IPS-18c (cell line): Measurements from ENCODE around the gene PCDH11X.
A peak's percentile ranks its signal among the peaks of the same experiment; 100 is the strongest.
"Not testable (repeated sequence)": the region's sequence is repeated elsewhere in the genome, so short reads cannot be mapped to it uniquely, and the experiment has no call there.

Experiments used
- H3K4me3 ChIP-seq: 2 replicates; pipeline ENCODE4 v1.7.0; 2013; ENCODE audit warnings: low read depth, mild to moderate bottlenecking, low read length, moderate library complexity; ENCODE audit not compliant: insufficient read depth
- H3K9me3 ChIP-seq: one replicate; pipeline ENCODE4 v1.6.1; 2013; ENCODE audit warnings: mild to moderate bottlenecking, low read length, moderate library complexity; ENCODE audit not compliant: control insufficient read depth, insufficient read depth

The PCDH11X gene, protein sequence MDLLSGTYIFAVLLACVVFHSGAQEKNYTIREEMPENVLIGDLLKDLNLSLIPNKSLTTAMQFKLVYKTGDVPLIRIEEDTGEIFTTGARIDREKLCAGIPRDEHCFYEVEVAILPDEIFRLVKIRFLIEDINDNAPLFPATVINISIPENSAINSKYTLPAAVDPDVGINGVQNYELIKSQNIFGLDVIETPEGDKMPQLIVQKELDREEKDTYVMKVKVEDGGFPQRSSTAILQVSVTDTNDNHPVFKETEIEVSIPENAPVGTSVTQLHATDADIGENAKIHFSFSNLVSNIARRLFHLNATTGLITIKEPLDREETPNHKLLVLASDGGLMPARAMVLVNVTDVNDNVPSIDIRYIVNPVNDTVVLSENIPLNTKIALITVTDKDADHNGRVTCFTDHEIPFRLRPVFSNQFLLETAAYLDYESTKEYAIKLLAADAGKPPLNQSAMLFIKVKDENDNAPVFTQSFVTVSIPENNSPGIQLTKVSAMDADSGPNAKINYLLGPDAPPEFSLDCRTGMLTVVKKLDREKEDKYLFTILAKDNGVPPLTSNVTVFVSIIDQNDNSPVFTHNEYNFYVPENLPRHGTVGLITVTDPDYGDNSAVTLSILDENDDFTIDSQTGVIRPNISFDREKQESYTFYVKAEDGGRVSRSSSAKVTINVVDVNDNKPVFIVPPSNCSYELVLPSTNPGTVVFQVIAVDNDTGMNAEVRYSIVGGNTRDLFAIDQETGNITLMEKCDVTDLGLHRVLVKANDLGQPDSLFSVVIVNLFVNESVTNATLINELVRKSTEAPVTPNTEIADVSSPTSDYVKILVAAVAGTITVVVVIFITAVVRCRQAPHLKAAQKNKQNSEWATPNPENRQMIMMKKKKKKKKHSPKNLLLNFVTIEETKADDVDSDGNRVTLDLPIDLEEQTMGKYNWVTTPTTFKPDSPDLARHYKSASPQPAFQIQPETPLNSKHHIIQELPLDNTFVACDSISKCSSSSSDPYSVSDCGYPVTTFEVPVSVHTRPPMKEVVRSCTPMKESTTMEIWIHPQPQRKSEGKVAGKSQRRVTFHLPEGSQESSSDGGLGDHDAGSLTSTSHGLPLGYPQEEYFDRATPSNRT (N-terminal part only)

GRCh38 chrX:91779135-91779534 is at the start of gene PCDH11X:
PCDH11X (plus strand) TSS chrX:91779375; CDS start chrX:91835505, 56,130 bp downstream.
- H3K4me3 ChIP-seq: peak within 1 kb of the TSS; percentile 58
- not testable (repeated sequence) for H3K9me3 ChIP-seq

DNA sequence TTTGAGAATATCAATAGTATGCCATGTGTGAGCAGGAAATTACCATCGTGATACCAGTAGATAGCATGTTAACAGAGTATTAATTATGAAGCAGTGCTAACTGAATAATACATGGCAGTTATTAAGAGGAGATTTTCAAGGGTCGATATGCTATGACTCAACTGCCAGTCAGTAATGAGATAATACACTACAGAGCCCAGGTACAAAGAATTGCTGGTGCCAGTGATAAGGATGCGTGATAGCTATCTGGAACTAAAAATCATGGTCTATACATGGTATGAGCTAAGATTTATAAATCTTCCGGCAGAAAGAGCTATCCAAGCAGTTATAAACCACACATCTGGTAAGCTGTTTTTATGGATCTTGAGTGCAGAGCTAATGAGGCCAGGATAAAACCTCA is 31.7 kb upstream of the PCDH11X start:
- not testable (repeated sequence) for H3K4me3 ChIP-seq, H3K9me3 ChIP-seq

- H3K4me3 ChIP-seq, H3K9me3 ChIP-seq: not testable (repeated sequence)
Observed at GRCh38 chrX:91753022-91753421, 26.2 kb upstream of the PCDH11X start.

GRCh38 chrX:91770619-91771488 is 8.3 kb upstream of the PCDH11X start:
- not testable (repeated sequence) for H3K9me3 ChIP-seq, H3K4me3 ChIP-seq

GRCh38 chrX:91773943-91774342 is 5.2 kb upstream of the PCDH11X start:
- not testable (repeated sequence) for H3K9me3 ChIP-seq, H3K4me3 ChIP-seq

GRCh38 chrX:91780008-91780407 is 833 bp downstream of the PCDH11X start:
- H3K9me3 ChIP-seq: not testable (repeated sequence)
- peak overlapping the region; percentile 58 for H3K4me3 ChIP-seq

GRCh38 chrX:91780698-91781097 is 1.5 kb downstream of the PCDH11X start:
- peak overlapping the region; percentile 56 for H3K4me3 ChIP-seq
- H3K9me3 ChIP-seq: not testable (repeated sequence)

DNA sequence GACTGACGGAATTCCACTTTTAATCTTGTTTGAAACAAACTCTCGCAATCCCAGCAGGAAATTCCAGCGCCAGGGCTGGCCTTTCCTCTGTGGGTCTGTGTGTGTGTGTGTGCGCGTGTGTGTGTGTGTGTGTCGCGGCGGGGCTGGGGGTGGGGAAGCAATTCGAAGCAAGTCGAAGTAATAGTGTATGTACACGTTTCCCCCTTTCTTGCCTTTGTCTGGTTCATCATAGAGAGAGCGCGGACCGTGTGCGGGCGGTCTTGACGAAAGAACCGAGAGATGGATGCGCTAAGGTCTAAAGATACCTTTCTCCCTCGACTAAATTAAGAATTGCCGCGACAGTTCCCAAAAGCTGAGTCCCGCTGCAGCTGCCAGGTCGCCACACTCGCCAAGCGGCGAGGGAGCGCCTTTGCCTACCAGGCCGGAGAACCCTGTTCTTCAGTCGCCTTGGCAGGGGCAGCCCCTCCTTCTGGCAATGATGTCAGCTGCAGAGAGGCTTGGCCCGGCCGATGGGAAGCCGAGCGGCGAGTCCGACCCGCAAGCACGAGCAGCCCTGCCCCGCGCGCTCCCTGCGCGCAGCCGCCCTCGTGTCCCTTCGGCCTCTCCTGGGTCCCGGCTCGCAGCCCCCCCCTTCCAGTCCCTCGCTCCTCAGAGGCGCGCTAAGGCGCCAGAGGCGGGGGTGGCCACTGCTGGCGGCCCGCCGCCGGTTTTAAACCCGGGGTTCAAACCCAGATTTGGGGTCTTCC is 2.6 kb downstream of the PCDH11X start:
- H3K4me3 ChIP-seq: peak overlapping the region; percentile 38; the same call in 1 of the 2 replicates

DNA sequence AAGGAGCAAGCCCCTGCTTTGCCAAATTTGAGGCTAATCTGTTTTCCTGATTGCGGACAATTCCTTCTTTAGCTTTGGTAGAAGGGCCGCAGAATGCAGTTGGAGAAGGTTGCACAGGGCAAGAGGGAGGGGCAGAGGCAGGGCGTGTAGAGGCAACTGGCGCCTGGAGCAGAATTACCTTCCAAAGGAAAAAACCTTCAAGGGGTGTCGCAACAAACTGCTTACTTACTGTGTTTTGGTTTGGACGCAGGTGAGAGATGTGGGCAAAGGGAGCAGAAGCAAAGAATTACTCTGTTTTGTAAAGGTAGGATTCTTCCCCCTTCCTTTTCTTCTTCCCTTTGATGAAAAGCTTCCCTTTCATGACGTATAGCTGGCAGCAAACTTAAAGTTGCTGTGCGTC is 3.6 kb downstream of the PCDH11X start:
- not testable (repeated sequence) for H3K9me3 ChIP-seq
- H3K4me3 ChIP-seq: peak overlapping the region; percentile 28; the same call in 1 of the 2 replicates

More for the DNA sequence above, 2.6 kb downstream of the PCDH11X start:
- not testable (repeated sequence) for H3K9me3 ChIP-seq

- not testable (repeated sequence) for H3K9me3 ChIP-seq, H3K4me3 ChIP-seq
Observed at GRCh38 chrX:91817537-91817936, 38.4 kb downstream of the PCDH11X start.

GRCh38 chrX:91825321-91825720 is 46.1 kb downstream of the PCDH11X start:
- not testable (repeated sequence) for H3K4me3 ChIP-seq, H3K9me3 ChIP-seq
